ENCODE measurements around the gene ZNF189.

The ZNF189 gene

GRCh38 chr9:101398930-101399642, 435 bp downstream of the ZNF189 start:
- H3K27me3 ChIP-seq (ENCODE audit: insufficient read depth, low read depth) = no peaks in the 10 kb centered on the region
- peaks cover 72% of the 10 kb centered on the region for H3K79me2 ChIP-seq (ENCODE audit: insufficient read depth, low read depth)
- peak overlapping the region; percentile 69 for H3K4me3 ChIP-seq (IDR thresholded peaks at IDR 0.05; ENCODE audit: insufficient read depth, low read depth, low read length)
- peaks cover 37% of the 10 kb centered on the region for H3K4me1 ChIP-seq (ENCODE audit: low read depth, poor library complexity, severe bottlenecking)
- peak overlapping the region; percentile 92 for H3K9ac ChIP-seq
- H3K27ac ChIP-seq = peak overlapping the region; percentile 44
- H3K36me3 ChIP-seq (ENCODE audit: insufficient read depth) = peaks cover 7% of the 10 kb centered on the region
- no peaks in the 10 kb centered on the region for H4K20me1 ChIP-seq (ENCODE audit: insufficient read depth)
- TF ChIP-seq, protein P1, sequence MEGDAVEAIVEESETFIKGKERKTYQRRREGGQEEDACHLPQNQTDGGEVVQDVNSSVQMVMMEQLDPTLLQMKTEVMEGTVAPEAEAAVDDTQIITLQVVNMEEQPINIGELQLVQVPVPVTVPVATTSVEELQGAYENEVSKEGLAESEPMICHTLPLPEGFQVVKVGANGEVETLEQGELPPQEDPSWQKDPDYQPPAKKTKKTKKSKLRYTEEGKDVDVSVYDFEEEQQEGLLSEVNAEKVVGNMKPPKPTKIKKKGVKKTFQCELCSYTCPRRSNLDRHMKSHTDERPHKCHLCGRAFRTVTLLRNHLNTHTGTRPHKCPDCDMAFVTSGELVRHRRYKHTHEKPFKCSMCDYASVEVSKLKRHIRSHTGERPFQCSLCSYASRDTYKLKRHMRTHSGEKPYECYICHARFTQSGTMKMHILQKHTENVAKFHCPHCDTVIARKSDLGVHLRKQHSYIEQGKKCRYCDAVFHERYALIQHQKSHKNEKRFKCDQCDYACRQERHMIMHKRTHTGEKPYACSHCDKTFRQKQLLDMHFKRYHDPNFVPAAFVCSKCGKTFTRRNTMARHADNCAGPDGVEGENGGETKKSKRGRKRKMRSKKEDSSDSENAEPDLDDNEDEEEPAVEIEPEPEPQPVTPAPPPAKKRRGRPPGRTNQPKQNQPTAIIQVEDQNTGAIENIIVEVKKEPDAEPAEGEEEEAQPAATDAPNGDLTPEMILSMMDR (conservative IDR thresholded peaks at IDR 0.05; ENCODE audit: low read depth, low read length) = no peak
- peak overlapping the region; percentile 81 for H3K4me2 ChIP-seq
- peak overlapping the region; percentile 43; the same call in 1 of the 2 replicates for H2AFZ ChIP-seq (ENCODE audit: low read depth)

- Histone ChIP-seq H3K4me3 (IDR thresholded peaks at IDR 0.05; ENCODE audit: insufficient read depth, low read depth, low read length) (no peak overlapping the region), H3K79me2 (ENCODE audit: insufficient read depth, low read depth) (peaks cover 66% of the 10 kb centered on the region), H2AFZ (ENCODE audit: low read depth) (0 out of 2 replicates have a peak overlapping the region, but pooled peaks have one; percentile 43), H3K36me3 (ENCODE audit: insufficient read depth) (peaks cover 7% of the 10 kb centered on the region), H3K27me3 (ENCODE audit: insufficient read depth, low read depth) (no peaks in the 10 kb centered on the region), H3K4me2 (peak overlapping the region; percentile 81), H3K4me1 (ENCODE audit: low read depth, poor library complexity, severe bottlenecking) (peaks cover 37% of the 10 kb centered on the region), H4K20me1 (ENCODE audit: insufficient read depth) (no peaks in the 10 kb centered on the region), H3K9ac (peak overlapping the region; percentile 92; the same call in 1 of the 2 replicates), H3K27ac (no peak overlapping the region; the same call in 1 of the 2 replicates)
- TF ChIP-seq, protein P1 (conservative IDR thresholded peaks at IDR 0.05; ENCODE audit: low read depth, low read length) = no peak
Measured at GRCh38 chr9:101399643-101399970, 956 bp downstream of the ZNF189 start.

GRCh38 chr9:101400120-101400519, 1.5 kb downstream of the ZNF189 start:
- H3K4me3 ChIP-seq (IDR thresholded peaks at IDR 0.05; ENCODE audit: insufficient read depth, low read depth, low read length) = no peak overlapping the region

DNA sequence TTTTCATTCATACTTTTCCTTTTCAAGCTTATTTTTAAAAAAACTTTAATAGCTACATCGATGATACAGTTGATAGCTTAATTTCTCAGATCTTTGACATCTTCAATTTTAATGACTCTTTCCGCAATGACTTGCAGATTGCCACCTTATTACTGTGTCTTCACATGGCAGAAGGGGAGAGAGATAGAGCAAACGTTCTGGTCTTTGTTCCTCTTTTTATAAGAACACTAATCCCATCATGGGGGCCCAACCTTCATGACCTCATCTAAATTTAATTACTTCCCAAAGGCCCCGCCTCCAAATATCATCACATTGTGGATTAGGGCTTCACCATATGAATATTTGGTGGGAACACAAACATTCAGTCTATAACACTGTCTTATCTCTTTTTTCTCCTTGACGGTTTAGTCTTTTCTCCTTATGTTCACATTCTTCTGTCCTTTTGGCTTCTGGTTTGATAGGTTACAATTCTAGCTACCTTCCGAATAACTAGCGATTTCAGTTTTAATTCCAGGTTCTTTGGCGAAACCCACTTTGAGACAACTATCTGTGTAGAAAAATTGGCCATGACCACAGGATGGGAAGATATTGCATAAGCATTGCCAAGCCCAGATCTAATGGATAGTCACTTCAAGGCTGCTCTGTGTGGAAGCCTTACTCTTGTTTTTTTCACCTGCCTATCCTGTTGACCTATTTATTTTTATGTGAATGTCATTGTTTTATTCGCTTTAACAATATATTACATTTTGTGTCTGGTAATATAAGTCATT, 5.0 kb downstream of the ZNF189 start:
- H3K27ac ChIP-seq = no peak overlapping the region
- H3K79me2 ChIP-seq (ENCODE audit: insufficient read depth, low read depth) = peaks cover 28% of the 10 kb centered on the region
- TF ChIP-seq, protein P1 (conservative IDR thresholded peaks at IDR 0.05; ENCODE audit: low read depth, low read length) = no peak
- H3K9ac ChIP-seq = no peak overlapping the region
- no peaks in the 10 kb centered on the region for H4K20me1 ChIP-seq (ENCODE audit: insufficient read depth)
- no peaks in the 10 kb centered on the region for H3K27me3 ChIP-seq (ENCODE audit: insufficient read depth, low read depth)
- H3K4me2 ChIP-seq = no peak overlapping the region
- peaks cover 17% of the 10 kb centered on the region for H3K4me1 ChIP-seq (ENCODE audit: low read depth, poor library complexity, severe bottlenecking)
- H3K36me3 ChIP-seq (ENCODE audit: insufficient read depth) = peaks cover 19% of the 10 kb centered on the region
- H2AFZ ChIP-seq (ENCODE audit: low read depth) = no peak overlapping the region
- no peak overlapping the region for H3K4me3 ChIP-seq (IDR thresholded peaks at IDR 0.05; ENCODE audit: insufficient read depth, low read depth, low read length)

More at GRCh38 chr9:101400120-101400519, 1.5 kb downstream of the ZNF189 start:
- TF ChIP-seq, protein P1 (conservative IDR thresholded peaks at IDR 0.05; ENCODE audit: low read depth, low read length) = no peak
- Histone ChIP-seq H2AFZ (ENCODE audit: low read depth) (no peak overlapping the region), H3K9ac (no peak overlapping the region), H3K27me3 (ENCODE audit: insufficient read depth, low read depth) (no peaks in the 10 kb centered on the region), H4K20me1 (ENCODE audit: insufficient read depth) (no peaks in the 10 kb centered on the region), H3K36me3 (ENCODE audit: insufficient read depth) (peaks cover 9% of the 10 kb centered on the region), H3K79me2 (ENCODE audit: insufficient read depth, low read depth) (peaks cover 61% of the 10 kb centered on the region), H3K27ac (no peak overlapping the region), H3K4me2 (peak overlapping the region; percentile 81; the same call in 1 of the 2 replicates), H3K4me1 (ENCODE audit: low read depth, poor library complexity, severe bottlenecking) (peaks cover 37% of the 10 kb centered on the region)
